ENCODE measurements around the gene SAXO1.
A peak's percentile ranks its signal among the peaks of the same experiment; 100 is the strongest.

SAXO1 gene

GRCh38 chr9:19033015-19033414 is at the start of gene SAXO1:
TSS of gene SAXO1 (minus strand) at chr9:19033209. CDS start at chr9:19032908, 301 bp downstream.
- Mint-ChIP-seq H3K4me1 (ENCODE audit: low read depth) (no peaks in the 10 kb centered on the region), H3K4me3 (no peak within 1 kb of the TSS), H3K27ac (no peak within 1 kb of the TSS), H3K27me3 (peaks cover 2% of the 10 kb centered on the region), H3K9me3 (ENCODE audit: low read depth) (no peaks in the 10 kb centered on the region), H3K36me3 (peaks cover 7% of the 10 kb centered on the region)

- H3K27me3 Mint-ChIP-seq = no peaks in the 10 kb centered on the region
- no peak overlapping the region for H3K4me3 Mint-ChIP-seq
- H3K9me3 Mint-ChIP-seq (ENCODE audit: low read depth) = no peaks in the 10 kb centered on the region
- H3K36me3 Mint-ChIP-seq = peaks cover 7% of the 10 kb centered on the region
- H3K27ac Mint-ChIP-seq = no peak overlapping the region
- H3K4me1 Mint-ChIP-seq (ENCODE audit: low read depth) = peaks cover 7% of the 10 kb centered on the region
Measured at GRCh38 chr9:19074836-19075235, 41.8 kb upstream of the SAXO1 start.

GRCh38 chr9:19074229-19074628 is 41.2 kb upstream of the SAXO1 start:
- Mint-ChIP-seq H3K27me3 (no peaks in the 10 kb centered on the region), H3K4me1 (ENCODE audit: low read depth) (peaks cover 7% of the 10 kb centered on the region), H3K4me3 (no peak overlapping the region), H3K9me3 (ENCODE audit: low read depth) (no peaks in the 10 kb centered on the region), H3K27ac (no peak overlapping the region), H3K36me3 (peaks cover 7% of the 10 kb centered on the region)

- no peaks in the 10 kb centered on the region for H3K27me3 Mint-ChIP-seq
- peaks cover 12% of the 10 kb centered on the region for H3K36me3 Mint-ChIP-seq
- H3K4me3 Mint-ChIP-seq = no peak overlapping the region
- H3K4me1 Mint-ChIP-seq (ENCODE audit: low read depth) = peaks cover 2% of the 10 kb centered on the region
- no peak overlapping the region for H3K27ac Mint-ChIP-seq
- H3K9me3 Mint-ChIP-seq (ENCODE audit: low read depth) = no peaks in the 10 kb centered on the region
Measured at GRCh38 chr9:19057033-19057432, 24.0 kb upstream of the SAXO1 start.

GRCh38 chr9:19050637-19051591 is 17.9 kb upstream of the SAXO1 start:
- Mint-ChIP-seq H3K9me3 (ENCODE audit: low read depth) (peaks cover 3% of the 10 kb centered on the region), H3K4me3 (peak overlapping the region; percentile 94), H3K4me1 (ENCODE audit: low read depth) (peaks cover 32% of the 10 kb centered on the region), H3K36me3 (peaks cover 5% of the 10 kb centered on the region), H3K27me3 (no peaks in the 10 kb centered on the region), H3K27ac (peak overlapping the region; percentile 73)

GRCh38 chr9:19049917-19050636 is 17.1 kb upstream of the SAXO1 start:
- no peaks in the 10 kb centered on the region for H3K27me3 Mint-ChIP-seq
- H3K4me3 Mint-ChIP-seq = peak overlapping the region; percentile 94
- H3K27ac Mint-ChIP-seq = peak overlapping the region; percentile 78
- H3K9me3 Mint-ChIP-seq (ENCODE audit: low read depth) = peaks cover 3% of the 10 kb centered on the region
- peaks cover 3% of the 10 kb centered on the region for H3K36me3 Mint-ChIP-seq
- H3K4me1 Mint-ChIP-seq (ENCODE audit: low read depth) = peaks cover 32% of the 10 kb centered on the region

- Mint-ChIP-seq H3K36me3 (peaks cover 3% of the 10 kb centered on the region), H3K9me3 (ENCODE audit: low read depth) (peaks cover 3% of the 10 kb centered on the region)
Measured at GRCh38 chr9:19048966-19049916, 16.2 kb upstream of the SAXO1 start, which contains the start of gene RRAGA. TSS of gene RRAGA (plus strand) at chr9:19049427. CDS start at chr9:19049660, 233 bp downstream.

GRCh38 chr9:19036611-19037010 is 3.6 kb upstream of the SAXO1 start:
- Mint-ChIP-seq H3K27ac (no peak overlapping the region), H3K27me3 (no peaks in the 10 kb centered on the region), H3K36me3 (peaks cover 7% of the 10 kb centered on the region), H3K9me3 (ENCODE audit: low read depth) (no peaks in the 10 kb centered on the region), H3K4me3 (no peak overlapping the region), H3K4me1 (ENCODE audit: low read depth) (no peaks in the 10 kb centered on the region)

More at GRCh38 chr9:19048966-19049916, 16.2 kb upstream of the SAXO1 start, which contains the start of gene RRAGA:
- H3K4me1 Mint-ChIP-seq (ENCODE audit: low read depth) = peaks cover 32% of the 10 kb centered on the region
- H3K27me3 Mint-ChIP-seq = no peaks in the 10 kb centered on the region
- H3K27ac Mint-ChIP-seq = peak within 1 kb of the TSS; percentile 95
- peak within 1 kb of the TSS; percentile 94 for H3K4me3 Mint-ChIP-seq

- no peaks in the 10 kb centered on the region for H3K4me1 Mint-ChIP-seq (ENCODE audit: low read depth)
- H3K27me3 Mint-ChIP-seq = peaks cover 2% of the 10 kb centered on the region
- peaks cover 4% of the 10 kb centered on the region for H3K36me3 Mint-ChIP-seq
- H3K9me3 Mint-ChIP-seq (ENCODE audit: low read depth) = no peaks in the 10 kb centered on the region
- no peak overlapping the region for H3K4me3 Mint-ChIP-seq
- no peak overlapping the region for H3K27ac Mint-ChIP-seq
Measured at GRCh38 chr9:19032406-19032805, 603 bp downstream of the SAXO1 start.

- Mint-ChIP-seq H3K9me3 (ENCODE audit: low read depth) (no peaks in the 10 kb centered on the region), H3K27me3 (peaks cover 3% of the 10 kb centered on the region), H3K4me1 (ENCODE audit: low read depth) (no peaks in the 10 kb centered on the region), H3K4me3 (no peak overlapping the region), H3K36me3 (no peaks in the 10 kb centered on the region), H3K27ac (no peak overlapping the region)
Measured at GRCh38 chr9:19030899-19031298, 2.1 kb downstream of the SAXO1 start.

- Mint-ChIP-seq H3K9me3 (ENCODE audit: low read depth) (no peaks in the 10 kb centered on the region), H3K4me1 (ENCODE audit: low read depth) (no peaks in the 10 kb centered on the region), H3K4me3 (no peak overlapping the region), H3K27me3 (peaks cover 8% of the 10 kb centered on the region), H3K27ac (no peak overlapping the region), H3K36me3 (peaks cover 2% of the 10 kb centered on the region)
Measured at GRCh38 chr9:19028835-19029451, 4.1 kb downstream of the SAXO1 start.

GRCh38 chr9:19027825-19028224 is 5.2 kb downstream of the SAXO1 start:
- Mint-ChIP-seq H3K9me3 (ENCODE audit: low read depth) (no peaks in the 10 kb centered on the region), H3K4me1 (ENCODE audit: low read depth) (no peaks in the 10 kb centered on the region), H3K27ac (no peak overlapping the region), H3K27me3 (peaks cover 12% of the 10 kb centered on the region), H3K4me3 (no peak overlapping the region), H3K36me3 (peaks cover 2% of the 10 kb centered on the region)

GRCh38 chr9:19026375-19026774 is 6.6 kb downstream of the SAXO1 start:
- Mint-ChIP-seq H3K36me3 (peaks cover 2% of the 10 kb centered on the region), H3K27me3 (peaks cover 12% of the 10 kb centered on the region), H3K27ac (no peak overlapping the region), H3K4me1 (ENCODE audit: low read depth) (no peaks in the 10 kb centered on the region), H3K4me3 (no peak overlapping the region), H3K9me3 (ENCODE audit: low read depth) (no peaks in the 10 kb centered on the region)

- Mint-ChIP-seq H3K27ac (no peak overlapping the region), H3K36me3 (peaks cover 2% of the 10 kb centered on the region), H3K4me1 (ENCODE audit: low read depth) (no peaks in the 10 kb centered on the region), H3K4me3 (no peak overlapping the region), H3K9me3 (ENCODE audit: low read depth) (no peaks in the 10 kb centered on the region), H3K27me3 (peaks cover 10% of the 10 kb centered on the region)
Measured at GRCh38 chr9:19023078-19023477, 9.9 kb downstream of the SAXO1 start.
